Nephron (organoid): ENCODE data around the gene MRPL4.

Experiments
- H3K27ac Mint-ChIP-seq, 3 experiments: 2 replicates each; pipeline ENCODE4 v1.8.0; 2020; ENCODE audit warnings: mixed read lengths in 3 of 3, mild to moderate bottlenecking in 2 of 3, moderate library complexity in 1 of 3
- H3K27me3 Mint-ChIP-seq: 2 replicates; pipeline ENCODE4 v1.8.0; 2021; ENCODE audit warnings: low read depth, mild to moderate bottlenecking, moderate library complexity, mixed read lengths
- H3K36me3 Mint-ChIP-seq: 2 replicates; pipeline ENCODE4 v1.8.0; 2020; ENCODE audit warnings: low read depth, mixed read lengths
- H3K4me1 Mint-ChIP-seq: 2 replicates; pipeline ENCODE4 v1.8.0; 2020; ENCODE audit warnings: mixed read lengths
- H3K4me3 Mint-ChIP-seq, 3 experiments: 2 replicates each; pipeline ENCODE4 v1.8.0; 2020; ENCODE audit warnings: mild to moderate bottlenecking in 3 of 3, mixed read lengths in 3 of 3, moderate library complexity in 2 of 3
- H3K9me3 Mint-ChIP-seq: 2 replicates; pipeline ENCODE4 v1.8.0; 2020; ENCODE audit warnings: mixed read lengths
- TF ChIP-seq, protein P1 (sequence below), 3 experiments: fragments of 200-600 bp; sonication (generic); IDR thresholded peaks; one replicate each; pipeline ENCODE4 v1.5.0; 2021; ENCODE audit warnings: antibody characterized with exemption in 3 of 3; ENCODE audit not compliant: unreplicated experiment in 3 of 3

Gene MRPL4

GRCh38 chr19:10292206-10292788 is 40.3 kb downstream of the MRPL4 start:
- H3K4me3 Mint-ChIP-seq = peak overlapping the region; percentile 73 to 75 (median 74)
- peaks cover 3% of the 10 kb centered on the region for H3K9me3 Mint-ChIP-seq
- peaks cover 21% of the 10 kb centered on the region for H3K4me1 Mint-ChIP-seq
- H3K27ac Mint-ChIP-seq = no peak overlapping the region
- TF ChIP-seq, protein P1, sequence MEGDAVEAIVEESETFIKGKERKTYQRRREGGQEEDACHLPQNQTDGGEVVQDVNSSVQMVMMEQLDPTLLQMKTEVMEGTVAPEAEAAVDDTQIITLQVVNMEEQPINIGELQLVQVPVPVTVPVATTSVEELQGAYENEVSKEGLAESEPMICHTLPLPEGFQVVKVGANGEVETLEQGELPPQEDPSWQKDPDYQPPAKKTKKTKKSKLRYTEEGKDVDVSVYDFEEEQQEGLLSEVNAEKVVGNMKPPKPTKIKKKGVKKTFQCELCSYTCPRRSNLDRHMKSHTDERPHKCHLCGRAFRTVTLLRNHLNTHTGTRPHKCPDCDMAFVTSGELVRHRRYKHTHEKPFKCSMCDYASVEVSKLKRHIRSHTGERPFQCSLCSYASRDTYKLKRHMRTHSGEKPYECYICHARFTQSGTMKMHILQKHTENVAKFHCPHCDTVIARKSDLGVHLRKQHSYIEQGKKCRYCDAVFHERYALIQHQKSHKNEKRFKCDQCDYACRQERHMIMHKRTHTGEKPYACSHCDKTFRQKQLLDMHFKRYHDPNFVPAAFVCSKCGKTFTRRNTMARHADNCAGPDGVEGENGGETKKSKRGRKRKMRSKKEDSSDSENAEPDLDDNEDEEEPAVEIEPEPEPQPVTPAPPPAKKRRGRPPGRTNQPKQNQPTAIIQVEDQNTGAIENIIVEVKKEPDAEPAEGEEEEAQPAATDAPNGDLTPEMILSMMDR (IDR thresholded peaks at IDR 0.05; ENCODE audit: unreplicated experiment in 3 of 3) = no peak
- peaks cover 99% of the 10 kb centered on the region for H3K27me3 Mint-ChIP-seq
- no peaks in the 10 kb centered on the region for H3K36me3 Mint-ChIP-seq

GRCh38 chr19:10292789-10293636 is 41.0 kb downstream of the MRPL4 start:
- TF ChIP-seq, protein P1 (IDR thresholded peaks at IDR 0.05; ENCODE audit: unreplicated experiment in 3 of 3) = no peak
- peak overlapping the region; percentile 73 to 75 (median 74) for H3K4me3 Mint-ChIP-seq
- H3K4me1 Mint-ChIP-seq = peaks cover 21% of the 10 kb centered on the region
- H3K36me3 Mint-ChIP-seq = no peaks in the 10 kb centered on the region
- no peak overlapping the region for H3K27ac Mint-ChIP-seq
- H3K27me3 Mint-ChIP-seq = peaks cover 99% of the 10 kb centered on the region
- H3K9me3 Mint-ChIP-seq = peaks cover 3% of the 10 kb centered on the region

GRCh38 chr19:10293637-10294367 is 41.8 kb downstream of the MRPL4 start:
- peaks cover 17% of the 10 kb centered on the region for H3K4me1 Mint-ChIP-seq
- no peak overlapping the region for H3K27ac Mint-ChIP-seq
- TF ChIP-seq, protein P1 (IDR thresholded peaks at IDR 0.05; ENCODE audit: unreplicated experiment in 3 of 3) = no peak
- H3K36me3 Mint-ChIP-seq = no peaks in the 10 kb centered on the region
- peaks cover 3% of the 10 kb centered on the region for H3K9me3 Mint-ChIP-seq
- H3K27me3 Mint-ChIP-seq = peaks cover 98% of the 10 kb centered on the region
- no peak overlapping the region for H3K4me3 Mint-ChIP-seq

- peaks cover 15% of the 10 kb centered on the region for H3K4me1 Mint-ChIP-seq
- no peaks in the 10 kb centered on the region for H3K36me3 Mint-ChIP-seq
- no peak overlapping the region for H3K27ac Mint-ChIP-seq
- TF ChIP-seq, protein P1 (IDR thresholded peaks at IDR 0.05; ENCODE audit: unreplicated experiment in 3 of 3) = peak in 1 of 3 experiments; percentile 11
- H3K4me3 Mint-ChIP-seq = peak overlapping the region in 1 of 3 experiments; percentile 11
- peaks cover 3% of the 10 kb centered on the region for H3K9me3 Mint-ChIP-seq
- peaks cover 95% of the 10 kb centered on the region for H3K27me3 Mint-ChIP-seq
Measured at GRCh38 chr19:10294368-10294697, 42.3 kb downstream of the MRPL4 start.

- Mint-ChIP-seq H3K9me3 (peaks cover 3% of the 10 kb centered on the region), H3K4me3 (peak overlapping the region; percentile 52 to 70 (median 59)), H3K36me3 (no peaks in the 10 kb centered on the region), H3K27ac (no peak overlapping the region), H3K4me1 (peaks cover 13% of the 10 kb centered on the region), H3K27me3 (peaks cover 89% of the 10 kb centered on the region)
- TF ChIP-seq, protein P1 (IDR thresholded peaks at IDR 0.05; ENCODE audit: unreplicated experiment in 3 of 3) = peak in 1 of 3 experiments; percentile 8
Measured at GRCh38 chr19:10295305-10295846, 43.4 kb downstream of the MRPL4 start.
